HG03575 (cell line): ENCODE data around the gene ACVR1B.

ENCODE experiments used
- ATAC-seq: cut with Tn5 transposase; IDR thresholded peaks from one replicate; pipeline ENCODE4 v1.9.1; 2021; ENCODE audit not compliant: unreplicated experiment, insufficient number of reproducible peaks, low FRiP score; ENCODE audit errors: extremely low read depth

ACVR1B gene

DNA sequence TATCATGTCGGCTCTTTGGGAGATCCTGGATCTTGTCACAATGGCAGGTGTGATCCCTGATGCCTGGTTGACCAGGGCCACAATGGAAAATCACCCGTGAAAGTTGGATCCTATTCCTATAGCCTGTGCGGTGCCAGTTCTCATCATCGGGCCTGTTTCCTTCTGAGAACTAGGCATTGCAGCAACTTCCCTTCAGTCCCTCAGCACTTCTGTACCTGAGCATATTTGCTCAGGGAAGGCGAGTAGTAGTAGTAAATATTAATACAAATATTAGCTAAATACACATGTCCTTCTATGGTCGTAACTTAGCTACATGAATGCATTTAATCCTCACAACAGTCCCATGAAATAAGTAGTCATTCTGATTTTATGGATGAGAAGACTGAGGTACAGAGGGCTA lies 33.2 kb downstream of the ACVR1B start:
- ATAC-seq, result no peak

DNA sequence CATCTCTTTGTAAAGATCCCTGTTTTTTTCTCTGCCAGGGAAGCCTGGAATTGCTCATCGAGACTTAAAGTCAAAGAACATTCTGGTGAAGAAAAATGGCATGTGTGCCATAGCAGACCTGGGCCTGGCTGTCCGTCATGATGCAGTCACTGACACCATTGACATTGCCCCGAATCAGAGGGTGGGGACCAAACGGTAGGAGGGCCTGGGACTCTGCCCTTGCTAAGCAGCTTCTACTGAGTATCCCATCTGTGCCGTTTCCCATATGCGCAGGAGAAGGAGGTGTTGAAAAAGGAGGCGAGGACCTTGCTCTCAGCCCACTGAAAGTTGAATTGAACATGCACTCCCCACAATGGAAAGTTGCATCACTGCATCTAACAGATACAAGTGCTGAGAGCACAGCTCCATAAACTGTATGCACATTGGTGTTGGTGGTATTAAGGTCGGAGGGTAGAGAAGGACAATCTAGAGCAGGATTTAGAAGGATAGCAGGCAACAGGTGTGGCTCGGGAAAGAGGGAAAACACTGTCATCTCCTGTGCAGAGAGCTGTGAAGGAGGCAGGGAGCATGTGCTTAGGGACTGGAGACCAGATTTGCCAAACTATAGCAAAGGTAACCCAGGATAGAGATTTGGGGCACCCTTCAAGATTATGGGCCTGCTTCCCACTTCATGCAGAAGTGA lies 33.8 kb downstream of the ACVR1B start:
- ATAC-seq, result no peak

DNA sequence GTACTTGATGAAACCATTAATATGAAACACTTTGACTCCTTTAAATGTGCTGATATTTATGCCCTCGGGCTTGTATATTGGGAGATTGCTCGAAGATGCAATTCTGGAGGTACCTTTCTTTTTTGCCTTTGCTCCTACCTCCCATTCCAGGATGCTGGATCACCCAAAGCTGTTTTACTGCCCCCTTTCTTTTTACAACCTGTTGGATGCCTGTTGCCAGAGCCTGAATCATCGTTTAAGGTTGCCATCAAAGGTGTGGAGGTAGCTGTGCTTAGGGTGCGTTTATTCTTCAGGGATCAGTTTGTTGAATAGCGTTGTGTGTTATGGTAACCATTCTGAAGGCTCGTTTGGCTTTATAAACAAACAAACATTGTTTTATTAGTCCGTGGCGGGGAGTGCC lies 35.3 kb downstream of the ACVR1B start:
- ATAC-seq, result no peak

DNA sequence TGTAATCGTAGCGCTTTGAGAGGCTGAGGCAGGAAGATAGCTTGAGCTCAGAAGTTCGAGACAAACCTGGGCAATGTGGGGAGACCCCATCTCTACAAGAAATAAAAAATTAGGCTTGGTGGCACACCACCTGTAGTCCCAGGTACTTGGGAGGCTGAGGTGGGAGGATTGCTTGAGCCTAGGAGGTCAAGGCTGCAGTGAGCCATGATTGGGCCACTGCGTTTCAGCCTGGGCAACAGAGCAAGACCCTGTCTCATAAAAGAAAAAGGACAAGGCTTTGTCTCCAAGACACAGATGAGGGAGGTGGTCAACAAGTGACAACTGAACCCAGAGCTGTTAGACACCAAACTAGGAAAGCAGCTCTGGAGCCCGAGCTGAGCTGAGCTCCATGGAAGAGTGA lies 40.7 kb downstream of the ACVR1B start:
- no peak for ATAC-seq

DNA sequence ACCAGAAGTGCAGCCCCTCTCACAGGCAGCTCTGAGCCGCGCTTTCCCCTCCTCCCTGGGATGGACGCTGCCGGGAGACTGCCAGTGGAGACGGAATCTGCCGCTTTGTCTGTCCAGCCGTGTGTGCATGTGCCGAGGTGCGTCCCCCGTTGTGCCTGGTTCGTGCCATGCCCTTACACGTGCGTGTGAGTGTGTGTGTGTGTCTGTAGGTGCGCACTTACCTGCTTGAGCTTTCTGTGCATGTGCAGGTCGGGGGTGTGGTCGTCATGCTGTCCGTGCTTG lies 43.0 kb downstream of the ACVR1B start:
- ATAC-seq, result no peak

DNA sequence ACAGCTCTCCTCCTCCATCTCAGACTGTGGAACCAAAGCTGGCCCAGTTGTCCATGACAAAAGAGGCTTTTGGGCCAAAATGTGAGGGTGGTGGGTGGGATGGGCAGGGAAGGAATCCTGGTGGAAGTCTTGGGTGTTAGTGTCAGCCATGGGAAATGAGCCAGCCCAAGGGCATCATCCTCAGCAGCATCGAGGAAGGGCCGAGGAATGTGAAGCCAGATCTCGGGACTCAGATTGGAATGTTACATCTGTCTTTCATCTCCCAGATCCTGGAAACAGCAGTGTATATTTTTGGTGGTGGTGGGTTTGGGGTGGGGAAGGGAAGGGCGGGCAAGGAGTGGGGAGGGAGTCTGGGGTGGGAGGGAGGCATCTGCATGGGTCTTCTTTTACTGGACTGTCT lies 43.5 kb downstream of the ACVR1B start:
- no peak for ATAC-seq

DNA sequence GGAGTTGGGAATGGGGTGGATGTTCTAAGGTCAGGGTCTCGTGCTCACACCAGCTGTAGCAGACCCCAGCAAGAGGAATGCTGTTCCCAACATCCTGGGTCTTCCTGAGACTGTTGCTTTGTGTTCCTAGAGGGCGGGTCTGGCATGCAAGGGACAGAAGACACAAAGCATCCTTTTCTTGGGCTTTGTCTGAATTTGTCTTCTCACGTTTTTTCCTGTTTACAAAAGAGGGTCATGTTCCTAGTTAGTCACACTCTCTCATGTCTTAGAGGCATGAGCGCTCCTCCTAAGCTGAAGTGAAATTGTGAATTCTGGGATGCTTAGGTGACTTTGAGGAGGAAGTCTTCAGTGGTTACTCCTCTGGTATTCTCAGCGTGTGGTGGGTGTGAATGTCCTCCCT lies 45.6 kb downstream of the ACVR1B start:
- no peak for ATAC-seq

DNA sequence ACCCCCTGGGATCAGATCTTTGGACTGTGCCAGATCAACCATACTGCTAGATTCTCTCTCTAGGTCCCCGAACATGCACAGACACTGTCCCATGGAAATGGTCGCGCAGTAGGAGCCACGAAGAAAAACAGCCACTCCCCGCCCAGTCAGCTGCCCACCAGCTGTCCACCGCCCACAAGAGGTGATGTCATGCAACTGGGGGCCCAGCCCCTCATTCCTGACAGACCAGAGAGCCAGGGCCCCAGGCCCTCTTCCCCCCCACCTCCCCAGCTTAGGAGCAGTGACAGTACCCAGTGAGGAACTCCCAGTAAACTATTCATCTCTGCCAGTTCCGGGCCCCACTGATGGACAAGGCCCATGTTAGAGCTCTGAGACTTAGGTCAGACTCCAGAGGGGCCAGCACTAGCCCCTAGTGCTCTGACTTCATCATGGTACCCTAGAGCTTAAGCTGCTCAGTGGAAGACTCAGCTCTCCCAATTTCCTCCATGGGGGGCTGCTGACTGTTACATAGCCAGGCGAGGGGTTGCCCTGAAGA lies 51.6 kb downstream of the ACVR1B start:
- no peak for ATAC-seq

DNA sequence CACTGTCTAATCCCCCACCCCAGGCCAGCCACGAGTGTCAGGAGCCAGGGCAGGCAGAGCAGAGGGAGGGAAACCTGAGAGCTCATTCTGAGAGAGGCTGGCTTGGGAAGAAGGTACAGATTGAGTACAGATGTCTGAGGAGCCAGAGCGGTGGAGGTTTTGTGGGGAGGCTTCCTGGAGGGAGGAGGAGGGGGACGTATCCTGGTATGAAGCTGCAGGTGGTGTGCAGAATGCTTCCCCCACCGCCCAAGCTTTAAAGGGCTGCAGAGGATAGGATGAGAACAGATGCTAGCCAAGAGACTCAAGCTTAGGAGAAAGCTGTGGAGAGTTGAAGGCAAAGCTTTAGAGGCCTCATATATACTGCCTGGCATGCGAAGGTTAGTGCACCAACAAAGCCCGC lies 52.1 kb downstream of the ACVR1B start:
- ATAC-seq, result no peak

DNA sequence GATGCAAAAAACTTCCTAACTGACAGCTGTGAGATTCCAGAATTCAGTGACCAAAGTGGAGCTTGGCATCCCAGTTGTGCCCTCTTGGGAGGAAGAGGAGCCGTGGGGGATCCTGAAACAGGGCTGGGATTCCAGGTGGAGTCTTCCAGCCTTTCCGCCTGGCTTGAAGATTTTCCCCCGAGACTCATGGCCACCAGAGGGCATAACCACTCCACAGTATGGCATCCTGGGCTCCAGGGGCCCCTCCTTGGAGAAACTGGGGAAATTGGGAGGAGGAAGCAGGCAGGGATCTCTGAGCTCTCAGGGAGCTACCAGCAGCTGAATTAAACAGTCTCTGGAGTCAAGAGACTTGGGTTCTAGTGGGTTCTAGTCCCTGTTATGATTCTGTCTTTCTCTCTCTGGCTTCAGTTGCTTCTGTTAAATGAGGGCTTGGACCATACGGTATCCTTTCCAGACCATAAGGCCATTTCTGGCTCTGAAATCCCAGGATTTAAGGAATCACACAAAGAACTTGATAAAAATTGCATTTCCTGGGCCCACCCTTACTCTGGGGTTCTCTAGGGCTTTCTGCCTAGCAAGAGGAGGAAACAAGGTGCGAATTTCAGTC lies 52.6 kb downstream of the ACVR1B start:
- ATAC-seq, result no peak

DNA sequence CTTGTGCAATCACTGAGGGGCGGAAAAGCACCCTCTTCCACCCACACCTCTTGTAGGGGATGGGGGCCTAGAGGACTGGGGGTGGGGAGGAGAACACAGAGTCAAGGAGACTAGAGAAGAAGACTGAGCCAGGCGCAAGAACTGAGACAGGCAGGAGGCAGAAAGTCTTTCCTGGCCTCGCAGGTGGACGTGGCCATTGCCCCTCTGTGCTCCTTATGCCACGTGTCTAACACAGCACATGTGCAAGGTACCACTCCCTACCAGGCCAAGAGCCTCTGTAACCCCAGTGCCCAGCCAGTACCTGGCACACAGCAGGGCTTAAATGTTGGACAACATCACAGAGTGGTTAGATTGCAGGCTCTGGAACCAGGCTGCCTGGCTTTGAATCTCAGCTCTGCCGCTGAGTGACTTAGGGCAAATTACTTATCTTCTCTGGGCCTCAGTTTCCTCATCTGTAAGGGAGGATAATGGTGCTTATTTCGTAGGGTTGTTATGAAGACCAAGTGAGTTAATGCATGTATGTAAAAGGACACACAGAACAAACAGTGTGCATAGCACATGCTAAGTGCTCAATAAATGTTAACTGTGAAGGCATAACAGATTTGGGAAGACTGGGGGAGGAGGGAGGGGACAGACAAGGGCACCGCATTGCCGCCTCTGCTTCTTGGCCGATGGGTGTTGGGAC lies 53.9 kb downstream of the ACVR1B start:
- ATAC-seq, result no peak

DNA sequence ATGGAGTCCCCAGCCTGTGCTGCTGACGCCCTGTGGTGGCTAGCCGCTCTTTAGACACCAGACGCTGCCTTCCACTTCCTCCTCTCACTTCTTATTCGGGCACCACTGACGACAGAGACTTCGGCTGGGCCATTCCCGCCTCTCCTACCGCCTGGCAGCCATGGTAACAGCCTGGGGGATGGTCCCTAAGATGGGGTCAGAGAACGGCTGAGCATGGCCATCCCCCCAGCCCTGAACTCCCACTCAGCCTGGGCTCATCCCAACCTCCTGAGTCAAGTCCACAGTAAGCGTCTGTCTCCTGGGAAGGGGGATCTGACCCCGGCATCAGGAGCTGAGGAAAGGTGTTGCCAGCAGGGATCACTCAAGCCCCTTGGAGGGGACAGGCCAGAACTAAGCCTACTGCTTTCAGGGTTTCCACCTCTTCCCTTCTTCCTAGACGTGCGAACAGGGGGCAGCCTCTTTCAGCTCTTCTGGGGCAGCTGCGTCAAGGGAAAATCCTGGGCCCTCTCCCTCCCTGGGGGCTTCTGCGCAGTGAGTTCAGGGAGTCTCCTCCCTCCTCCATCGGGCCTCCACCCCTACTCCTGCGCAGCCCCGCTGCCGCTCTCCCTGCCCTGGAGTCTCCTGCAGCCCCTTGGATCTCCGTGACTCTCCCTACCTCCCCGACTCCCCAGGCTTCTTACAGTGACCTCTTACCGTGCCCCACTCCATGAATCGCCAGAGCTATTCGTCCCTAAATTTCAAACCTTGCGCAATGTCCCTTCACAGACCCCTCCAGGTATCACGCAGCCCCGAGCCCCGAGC lies 54.6 kb downstream of the ACVR1B start:
- no peak for ATAC-seq

DNA sequence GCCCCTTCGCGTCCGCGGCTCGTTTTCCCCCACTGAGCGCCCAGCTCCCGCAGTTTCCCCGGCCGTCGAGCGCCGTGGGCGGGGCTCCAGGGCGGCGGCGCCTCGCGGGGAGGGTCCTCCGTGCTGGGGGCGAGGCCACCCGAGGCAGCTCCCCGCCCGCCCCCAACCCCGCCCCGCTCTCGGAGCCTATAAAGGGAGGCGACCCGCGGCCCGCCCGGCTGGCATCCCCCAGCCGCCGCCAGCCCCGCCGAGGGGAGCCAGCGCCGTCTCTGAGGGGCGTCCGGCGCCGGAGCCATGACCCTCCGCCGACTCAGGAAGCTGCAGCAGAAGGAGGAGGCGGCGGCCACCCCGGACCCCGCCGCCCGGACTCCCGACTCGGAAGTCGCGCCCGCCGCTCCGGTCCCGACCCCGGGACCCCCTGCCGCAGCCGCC lies 55.2 kb downstream of the ACVR1B start, which contains the start of gene TAMALIN:
Gene TAMALIN, plus strand, starts transcription at position 221 of the 432 bp plus-strand sequence. Its CDS starts 74 bp downstream, at position 295.
- ATAC-seq, result no peak

DNA sequence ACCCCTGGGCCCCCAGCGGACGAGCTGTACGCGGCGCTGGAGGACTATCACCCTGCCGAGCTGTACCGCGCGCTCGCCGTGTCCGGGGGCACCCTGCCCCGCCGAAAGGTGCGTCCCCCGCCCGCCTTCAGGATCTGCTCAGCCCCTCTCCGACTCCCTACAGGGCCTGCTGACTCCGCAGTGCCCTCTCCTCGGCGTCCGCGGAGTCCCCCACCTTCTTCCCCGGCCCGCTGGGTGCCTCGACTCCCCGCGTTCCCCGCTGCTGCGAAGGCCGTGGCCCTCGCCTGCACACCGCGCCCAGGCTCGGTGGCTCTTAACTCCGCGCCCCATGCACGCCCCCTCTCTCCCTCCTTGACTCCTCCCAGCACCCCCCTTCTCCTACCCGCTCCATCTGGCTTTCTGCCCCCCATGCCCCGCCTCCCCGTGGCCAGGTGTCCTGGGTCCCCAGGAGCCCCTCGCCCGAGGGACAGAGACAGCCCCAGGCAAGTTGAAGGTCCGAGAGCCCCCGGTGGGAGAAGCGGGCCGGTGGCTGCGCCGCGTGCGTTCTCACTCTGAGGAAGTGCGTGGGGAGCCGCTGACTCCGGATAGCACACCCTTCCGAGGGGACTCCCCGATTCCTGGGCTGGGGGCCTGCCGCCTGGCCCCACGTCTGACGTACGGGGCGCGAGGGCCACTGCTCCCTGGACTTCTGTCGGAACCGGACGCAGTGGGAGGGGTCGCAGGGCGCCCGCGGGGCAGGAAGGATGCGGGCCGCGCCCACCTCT lies 55.8 kb downstream of the ACVR1B start:
- no peak for ATAC-seq

DNA sequence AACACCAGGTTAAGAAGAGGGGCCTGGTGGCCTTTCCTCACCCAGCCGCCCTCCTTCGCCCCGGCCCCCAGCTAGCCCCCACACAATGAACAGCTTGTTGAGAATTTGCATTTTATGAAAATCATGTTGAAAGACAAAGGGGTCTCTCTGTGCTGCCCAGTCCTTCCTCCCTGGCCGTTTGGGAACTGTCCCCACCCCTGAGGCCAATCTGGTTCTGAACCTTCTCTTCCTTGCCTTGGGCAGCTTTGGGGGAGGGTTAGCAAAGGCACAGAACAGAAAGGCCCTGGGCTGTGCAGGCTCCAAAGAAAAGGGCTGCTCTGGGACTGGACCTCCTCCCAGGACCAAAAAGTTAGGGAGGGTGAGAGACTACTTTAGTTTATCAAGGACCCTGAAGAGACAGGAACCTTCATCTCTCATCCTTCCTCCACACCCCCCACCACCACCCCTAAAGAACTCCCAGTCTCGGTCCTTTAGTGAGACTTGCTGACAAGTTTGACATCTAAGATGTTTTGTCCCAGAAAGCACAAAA lies 56.5 kb downstream of the ACVR1B start:
- ATAC-seq, result no peak

DNA sequence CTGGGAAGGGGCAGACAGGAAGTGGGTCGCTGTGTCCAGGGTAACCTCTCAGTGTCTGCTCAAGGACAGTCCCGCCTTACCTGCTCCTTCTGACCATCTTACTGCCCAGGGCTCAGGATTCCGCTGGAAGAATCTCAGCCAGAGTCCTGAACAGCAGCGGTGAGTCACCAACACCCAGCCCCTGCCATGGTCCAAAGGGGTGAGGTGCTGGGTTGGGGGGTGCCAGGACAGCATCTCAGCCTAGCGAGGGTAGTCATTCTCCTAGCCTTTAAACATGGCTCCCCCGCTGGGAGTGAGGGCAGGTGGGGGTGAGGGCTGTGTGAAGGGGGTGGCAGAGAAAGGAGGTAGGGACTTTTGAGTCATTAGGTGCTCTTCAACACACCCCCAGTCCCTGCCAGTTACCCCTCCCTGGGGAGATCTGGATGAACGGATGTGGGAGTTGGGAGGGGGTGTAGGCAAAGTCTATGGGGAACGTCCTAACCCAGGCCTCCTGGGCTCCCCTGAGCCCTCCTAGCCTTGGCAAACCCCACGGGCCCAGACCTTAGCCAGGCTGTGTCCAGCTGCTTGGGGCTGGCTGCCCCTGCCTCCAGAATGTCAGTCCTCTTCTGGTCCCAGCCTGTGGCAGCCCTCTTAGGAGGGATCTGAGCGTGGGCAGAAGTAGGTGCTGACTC lies 57.7 kb downstream of the ACVR1B start:
- ATAC-seq, result no peak

DNA sequence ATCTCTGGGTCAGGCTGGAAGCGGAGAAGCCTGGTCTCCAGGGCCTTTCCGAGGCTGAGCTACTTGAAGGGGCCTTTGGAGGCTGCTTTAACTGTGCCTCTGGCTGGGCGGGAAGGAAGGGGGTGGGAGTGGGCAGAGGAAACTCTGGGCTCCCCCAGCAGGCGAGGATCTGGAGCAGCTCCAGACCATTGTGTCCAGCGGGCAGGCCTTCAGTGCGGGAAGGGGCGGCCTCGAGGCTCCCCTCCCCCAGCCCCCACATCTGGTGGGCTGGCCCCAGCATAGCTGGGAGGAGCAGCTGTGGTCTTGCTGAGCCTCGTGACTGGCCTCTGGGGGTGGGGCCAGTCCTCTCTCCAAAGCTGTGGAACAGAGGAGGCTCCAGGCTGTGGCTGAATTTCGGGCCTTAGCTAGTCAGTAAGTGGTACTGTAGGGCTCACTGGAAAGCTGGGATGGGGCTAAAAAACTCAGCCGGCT lies 58.7 kb downstream of the ACVR1B start:
- no peak for ATAC-seq
